T-helper 1 cell (primary cell): ENCODE measurements around the gene TP53INP2.
A peak's percentile ranks its signal among the peaks of the same experiment; 100 is the strongest.
"Not testable (repeated sequence)": the region's sequence is repeated elsewhere in the genome, so short reads cannot be mapped to it uniquely, and the experiment has no call there.

ENCODE experiments used
- DNase-seq, 5 donors: peaks; one replicate each; pipeline ENCODE4 v3.0.0-alpha.2; 2012 to 2020
- total RNA-seq, 4 donors: gene quantifications; one replicate each; lab custom pipeline; 2026; lab: John Stamatoyannopoulos, UW

The TP53INP2 gene, protein sequence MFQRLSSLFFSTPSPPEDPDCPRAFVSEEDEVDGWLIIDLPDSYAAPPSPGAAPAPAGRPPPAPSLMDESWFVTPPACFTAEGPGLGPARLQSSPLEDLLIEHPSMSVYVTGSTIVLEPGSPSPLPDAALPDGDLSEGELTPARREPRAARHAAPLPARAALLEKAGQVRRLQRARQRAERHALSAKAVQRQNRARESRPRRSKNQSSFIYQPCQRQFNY
- total RNA-seq = 76.0 to 151 (median 87.1) reads per million in 4 donors

GRCh38 chr20:34704177-34705007 lies at the start of gene TP53INP2:
TSS of gene TP53INP2 (plus strand) at chr20:34704344. CDS start at chr20:34708740, 4,396 bp downstream.
- DNase-seq = peak; percentile 80 to 91 (median 88)

GRCh38 chr20:34658654-34659053 lies 45.5 kb upstream of the TP53INP2 start:
- not testable (repeated sequence) for DNase-seq

GRCh38 chr20:34661811-34662210 lies 42.3 kb upstream of the TP53INP2 start:
- DNase-seq = peak in 1 of 5 donors; percentile 11

DNA sequence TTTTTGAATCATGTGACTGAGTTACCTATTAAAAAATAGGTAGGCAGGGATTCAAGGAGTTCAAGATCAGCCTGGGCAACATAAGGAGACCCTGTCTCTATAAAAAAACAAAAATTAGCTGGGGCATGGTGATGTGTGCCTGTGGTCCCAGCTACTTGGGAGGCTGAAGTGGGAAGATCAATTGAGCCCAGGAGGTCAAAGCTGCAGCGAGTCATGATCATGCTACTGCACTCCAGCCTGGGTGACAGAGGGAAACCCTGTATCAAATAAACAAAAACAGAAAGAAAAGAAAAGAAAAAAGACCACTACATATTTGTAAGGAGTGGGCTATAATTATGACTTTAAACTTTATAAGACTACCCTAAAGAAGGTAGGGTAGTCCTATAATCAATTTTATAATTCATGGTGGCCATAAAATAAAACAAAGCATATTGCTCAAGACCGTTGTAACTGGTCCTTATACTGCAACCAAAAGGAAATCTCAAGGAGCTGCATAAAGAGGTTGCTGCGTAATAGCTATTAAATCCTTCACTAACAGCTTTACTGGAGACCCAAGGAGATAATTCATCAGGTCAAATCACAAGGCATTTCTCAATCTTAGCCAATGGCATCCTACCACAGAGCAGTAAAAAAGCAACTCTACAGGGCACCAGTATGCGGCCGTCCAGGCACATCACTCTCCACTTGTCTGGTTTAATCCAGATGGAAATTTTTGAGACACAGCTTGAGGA lies 40.8 kb upstream of the TP53INP2 start:
- no peak for DNase-seq

DNA sequence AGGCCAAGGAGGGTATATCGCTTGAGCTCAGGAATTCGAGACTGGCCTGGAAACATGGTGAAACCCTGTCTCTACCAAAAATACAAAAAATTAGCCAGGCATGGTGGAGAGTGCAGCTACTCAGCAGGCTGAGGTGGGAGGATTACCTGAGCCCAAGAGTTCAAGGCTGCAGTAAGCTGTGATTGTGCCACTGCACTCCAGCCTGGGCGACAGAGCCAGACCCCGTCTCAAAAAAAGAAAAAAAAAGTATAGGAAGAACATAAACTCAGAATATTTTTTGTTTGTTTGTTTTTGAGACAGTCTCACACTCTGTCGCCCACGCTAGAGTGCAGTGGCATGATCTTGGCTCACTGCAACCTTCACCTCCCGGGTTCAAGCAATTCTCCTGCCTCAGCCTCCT lies 39.4 kb upstream of the TP53INP2 start:
- not testable (repeated sequence) for DNase-seq

GRCh38 chr20:34669094-34669493 lies 35.0 kb upstream of the TP53INP2 start:
- no peak for DNase-seq

GRCh38 chr20:34673412-34673811 lies 30.7 kb upstream of the TP53INP2 start:
- no peak for DNase-seq

- no peak for DNase-seq
Measured at GRCh38 chr20:34675561-34675960, 28.6 kb upstream of the TP53INP2 start.

DNA sequence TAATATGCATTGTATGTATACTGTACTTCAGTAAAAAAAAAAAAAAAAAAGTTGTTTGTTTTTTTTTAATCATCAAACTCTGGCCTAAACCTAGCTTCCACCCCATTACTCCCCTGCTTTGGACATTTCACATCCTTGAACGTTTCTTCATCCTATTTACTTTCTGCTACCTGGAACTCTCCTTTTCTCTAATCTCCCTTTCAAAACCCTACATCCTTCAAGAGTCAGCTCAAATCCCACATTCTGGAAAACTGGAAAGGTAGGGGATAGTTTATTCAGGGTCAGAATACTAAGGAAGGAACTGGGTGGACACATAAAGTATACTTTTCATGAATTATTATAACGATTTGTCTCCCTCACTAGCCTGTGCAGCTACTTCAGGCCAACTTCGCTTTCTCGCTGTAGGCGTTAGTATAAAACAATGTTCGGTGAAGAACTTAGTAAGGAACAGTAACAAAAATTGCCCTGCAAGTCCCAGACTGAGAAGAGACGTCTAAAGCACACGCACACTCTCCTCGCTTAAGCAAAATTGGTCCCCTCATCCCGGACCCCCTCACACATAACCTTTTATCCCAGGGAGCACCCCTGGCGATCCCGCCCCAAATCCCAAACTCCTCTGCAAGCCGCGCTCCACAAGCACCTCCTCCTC lies 28.0 kb upstream of the TP53INP2 start:
- DNase-seq = no peak

DNA sequence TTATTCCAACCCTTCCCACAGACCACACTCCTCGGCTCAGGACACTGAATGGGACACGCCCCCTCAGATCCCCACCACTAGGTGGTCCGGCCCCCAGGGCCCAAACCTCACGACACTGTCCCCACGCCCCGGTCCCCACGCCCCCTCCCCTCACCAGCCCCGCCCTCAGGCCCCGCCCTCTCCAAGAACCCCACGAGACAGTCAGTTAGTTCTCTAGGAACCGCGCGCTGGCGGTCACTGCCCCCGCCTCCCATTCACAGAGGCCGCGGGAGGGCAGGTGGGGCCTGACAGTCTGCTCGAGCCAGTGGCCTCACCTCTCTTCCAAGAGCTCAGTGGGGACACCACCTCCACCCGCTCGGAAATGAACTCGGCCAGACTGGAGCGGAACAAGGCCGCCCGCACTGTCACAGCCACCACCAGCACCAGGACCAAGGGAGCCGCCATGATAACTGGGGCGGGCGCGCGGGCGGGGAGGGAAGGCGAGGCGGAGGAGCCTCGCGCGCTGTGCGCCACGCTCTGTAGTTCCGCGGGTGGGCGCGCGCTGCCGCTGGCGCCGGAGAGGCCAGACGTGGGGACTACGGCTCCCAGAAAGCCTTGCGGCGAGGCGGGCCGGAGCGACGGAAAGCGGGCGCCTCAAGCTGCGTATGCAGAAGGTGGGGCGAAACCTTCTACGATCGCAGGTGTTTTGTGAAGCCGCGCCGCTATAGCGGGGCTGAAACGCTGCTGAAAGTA lies 27.3 kb upstream of the TP53INP2 start, which contains the start of gene PIGU:
PIGU (minus strand) TSS at position 451 of the 732 bp plus-strand sequence; CDS start at position 444, 7 bp downstream.
- peak; percentile 87 to 98 (median 93) for DNase-seq

DNA sequence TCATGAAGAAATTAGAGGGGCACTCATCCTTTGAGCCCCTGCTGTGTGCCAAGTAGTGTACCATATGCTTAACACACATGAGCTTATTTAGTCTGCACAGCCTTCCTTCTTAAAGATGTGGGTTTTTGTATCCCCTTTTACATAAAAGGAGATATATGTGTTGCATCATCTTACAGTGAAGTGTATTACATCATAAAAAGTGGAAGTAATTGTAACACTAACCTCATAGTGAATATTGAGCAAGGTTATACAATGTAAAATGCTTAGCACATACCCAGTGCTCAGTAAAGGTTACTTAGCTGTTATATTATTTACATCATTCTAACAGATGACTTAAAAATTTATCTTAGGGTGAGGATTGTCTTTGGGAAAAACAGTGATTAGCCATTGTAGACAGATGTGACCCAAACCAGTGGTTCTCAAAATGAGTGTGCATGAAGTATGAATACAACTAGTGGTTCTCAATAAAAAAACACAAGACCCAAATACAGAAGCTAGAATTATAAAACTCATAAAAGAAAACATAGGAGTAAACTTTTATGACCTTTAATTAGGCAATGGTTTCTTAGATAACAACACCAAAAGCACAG lies 23.5 kb upstream of the TP53INP2 start:
- DNase-seq = peak in 1 of 5 donors; percentile 42

- no peak for DNase-seq
Measured at GRCh38 chr20:34683667-34684066, 20.5 kb upstream of the TP53INP2 start.

DNA sequence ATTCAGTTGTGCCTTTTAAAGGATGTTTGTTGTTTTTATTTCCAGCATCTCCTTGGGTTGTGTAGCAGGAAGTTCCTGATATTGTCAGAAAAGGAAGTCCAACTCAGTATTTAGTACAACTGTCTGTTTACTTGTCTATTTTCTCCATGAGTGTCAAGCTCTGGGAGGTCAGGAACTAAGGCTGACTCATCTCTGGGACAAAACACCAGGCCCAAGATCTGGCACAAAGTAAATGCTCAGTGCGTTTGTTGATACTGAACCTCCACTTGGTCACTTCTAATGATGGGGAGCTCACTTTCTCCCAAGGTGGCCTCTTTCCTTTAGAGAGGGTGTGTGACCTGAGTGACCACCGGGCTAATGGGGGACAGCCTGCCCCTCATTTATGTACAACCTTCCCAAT lies 14.7 kb upstream of the TP53INP2 start:
- DNase-seq = no peak

GRCh38 chr20:34691838-34692237 lies 12.3 kb upstream of the TP53INP2 start:
- DNase-seq = no peak

DNA sequence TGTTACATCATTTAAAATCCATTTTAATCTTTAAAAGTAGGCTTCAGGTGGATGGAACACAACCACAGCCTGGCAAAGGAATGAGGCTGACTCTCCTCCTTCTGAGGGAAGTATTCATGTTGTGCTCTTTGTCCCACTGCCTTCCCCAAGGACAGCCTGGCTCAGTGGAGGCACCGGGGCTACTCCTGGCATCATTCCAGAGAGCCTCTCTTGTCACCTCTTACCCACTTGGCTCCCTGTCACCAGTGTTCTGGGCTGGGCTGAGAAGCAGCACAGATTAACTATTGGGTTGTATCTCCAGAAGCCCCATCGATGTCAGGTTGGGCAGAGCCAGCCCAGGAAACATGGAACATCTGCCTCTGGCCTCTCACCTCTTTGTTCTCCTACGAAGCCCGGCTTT lies 10.7 kb upstream of the TP53INP2 start:
- DNase-seq = no peak

- DNase-seq = no peak
Measured at GRCh38 chr20:34701405-34702085, 2.6 kb upstream of the TP53INP2 start.

GRCh38 chr20:34703061-34703423 lies 1.1 kb upstream of the TP53INP2 start:
- no peak for DNase-seq

GRCh38 chr20:34703424-34704176 lies 544 bp upstream of the TP53INP2 start:
- peak in 1 of 5 donors; percentile 13 for DNase-seq

- no peak for DNase-seq
Measured at GRCh38 chr20:34705008-34705396, 858 bp downstream of the TP53INP2 start.
